Measurements from ENCODE around the gene TFDP2. TPM values are rescaled to one million over a fixed set of nuclear protein-coding genes. Genes with fewer than 3 reads are reported as not detected.

Gene TFDP2
- total and polyA plus RNA-seq, 9 of the 15 experiments (the other 6 are each of a cell fraction or from before 2014, with no cell fraction given) = 95.6 to 179 (median 126) TPM

GRCh38 chr3:142148792-142149672 is at the start of gene TFDP2 (continued):
- TF ChIP-seq NFYB (IDR thresholded peaks at IDR 0.05; ENCODE audit: extremely low read depth, insufficient read length) (peak; percentile 73), EP400 (IDR thresholded peaks at IDR 0.05) (peak; percentile 23; the same call in 1 of the 2 replicates), MYC (IDR thresholded peaks at IDR 0.05; ENCODE audit: low read depth, low read length) (peak; percentile 19; the same call in 1 of the 2 replicates), MYC (CRISPR knock-in tag; IDR thresholded peaks at IDR 0.05; ENCODE audit: borderline replicate concordance, low read depth) (no peak), CHAMP1 (IDR thresholded peaks at IDR 0.05) (no peak), CREBBP (IDR thresholded peaks at IDR 0.05; ENCODE audit: low read depth, low read length) (no peak), TFAP4 (CRISPR knock-in tag; IDR thresholded peaks at IDR 0.05; ENCODE audit: borderline replicate concordance) (peak; percentile 33; the same call in 1 of the 2 replicates), RBM25 (IDR thresholded peaks at IDR 0.05; ENCODE audit: low read depth, low read length, severe bottlenecking) (peak; percentile 74), MBD1 (CRISPR knock-in tag; IDR thresholded peaks at IDR 0.05) (no peak), FOXP4 (CRISPR knock-in tag; IDR thresholded peaks at IDR 0.05; ENCODE audit: borderline replicate concordance) (no peak), ZNF143 (CRISPR knock-in tag; IDR thresholded peaks at IDR 0.05) (no peak), GTF2A2 (tag; IDR thresholded peaks at IDR 0.05) (no peak), CAMTA2 (CRISPR knock-in tag; conservative IDR thresholded peaks at IDR 0.05) (no peak), NFE2 (IDR thresholded peaks at IDR 0.05; ENCODE audit: low read depth) (peak; percentile 38; the same call in 1 of the 2 replicates), KDM2B (CRISPR knock-in tag; IDR thresholded peaks at IDR 0.05) (no peak), EGR1 (conservative IDR thresholded peaks at IDR 0.05) (no peak), MEF2A (IDR thresholded peaks at IDR 0.05; ENCODE audit: control insufficient read depth, low read depth, low read length) (no peak), PHF8 (IDR thresholded peaks at IDR 0.05; ENCODE audit: borderline replicate concordance, low read length) (peak; percentile 48; the same call in 1 of the 2 replicates), USF2 (CRISPR knock-in tag; IDR thresholded peaks at IDR 0.05) (no peak)

All from K562 (cell line).